Mesenchymal stem cell (in vitro differentiated cells and primary cell): ENCODE results near the gene LSR.
"Not testable (repeated sequence)": the region's sequence is repeated elsewhere in the genome, so short reads cannot be mapped to it uniquely, and the experiment has no call there.

Experiments
- DNase-seq: peaks from one replicate; pipeline ENCODE4 v3.0.0-alpha.2; 2013
- H2AFZ ChIP-seq: one replicate; pipeline ENCODE4 v1.6.1; 2013; ENCODE audit warnings: low read depth, mild to moderate bottlenecking, control low read depth, inconsistent platforms, low read length, moderate library complexity
- H2AK5ac ChIP-seq: 2 replicates; pipeline ENCODE4 v1.6.1; 2013; ENCODE audit warnings: low read length, moderate library complexity, mild to moderate bottlenecking, inconsistent platforms; ENCODE audit not compliant: severe bottlenecking
- H2BK120ac ChIP-seq: one replicate; pipeline ENCODE4 v1.6.1; 2013; ENCODE audit warnings: low read depth, mild to moderate bottlenecking, inconsistent platforms, low read length, moderate library complexity
- H2BK12ac ChIP-seq, 2 experiments: one replicate each; pipeline ENCODE4 v1.6.1; 2013; ENCODE audit warnings: inconsistent platforms in 2 of 2, low read length in 2 of 2, mild to moderate bottlenecking in 2 of 2, moderate library complexity in 2 of 2, control low read depth in 1 of 2
- H2BK15ac ChIP-seq: one replicate; pipeline ENCODE4 v1.6.1; 2013; ENCODE audit warnings: mild to moderate bottlenecking, low read depth, inconsistent platforms; ENCODE audit not compliant: poor library complexity, severe bottlenecking
- H2BK5ac ChIP-seq: 2 replicates; pipeline ENCODE4 v1.6.1; 2013; ENCODE audit warnings: low read depth, mild to moderate bottlenecking, low read length, control low read depth, inconsistent platforms; ENCODE audit not compliant: poor library complexity, severe bottlenecking
- H3K14ac ChIP-seq, 2 experiments: one replicate each; pipeline ENCODE4 v1.6.1; 2013; ENCODE audit warnings: inconsistent platforms in 2 of 2, low read length in 2 of 2, control low read depth in 1 of 2, mild to moderate bottlenecking in 1 of 2, moderate library complexity in 1 of 2
- H3K18ac ChIP-seq, 2 experiments: one replicate each; pipeline ENCODE4 v1.6.1; 2013; ENCODE audit warnings: inconsistent platforms in 2 of 2, low read length in 2 of 2, control low read depth in 1 of 2, low read depth in 1 of 2, mild to moderate bottlenecking in 1 of 2
- H3K23ac ChIP-seq, 2 experiments: one replicate each; pipeline ENCODE4 v1.6.1; 2013; ENCODE audit warnings: inconsistent platforms in 2 of 2, low read length in 2 of 2, mild to moderate bottlenecking in 2 of 2, moderate library complexity in 2 of 2, control low read depth in 1 of 2
- H3K27ac ChIP-seq: 2 replicates; pipeline ENCODE4 v1.5.1; 2013; ENCODE audit warnings: mild to moderate bottlenecking, moderate library complexity, low read length, control low read depth, inconsistent platforms; ENCODE audit not compliant: poor library complexity, severe bottlenecking
- H3K27me3 ChIP-seq, 2 experiments: 2 replicates each; pipeline versions ENCODE4 v1.6.1 to v1.7.0; 2013; ENCODE audit warnings: low read length in 2 of 2, mild to moderate bottlenecking in 2 of 2, moderate library complexity in 2 of 2, control low read depth in 1 of 2, inconsistent platforms in 1 of 2; ENCODE audit not compliant: control insufficient read depth in 1 of 2, insufficient read depth in 1 of 2
- H3K36me3 ChIP-seq, 2 experiments: 2 replicates each; pipeline versions ENCODE4 v1.6.1 to v1.7.0; 2013; ENCODE audit warnings: low read length in 2 of 2, control low read depth in 1 of 2, inconsistent platforms in 1 of 2, low read depth in 1 of 2, mild to moderate bottlenecking in 1 of 2; ENCODE audit not compliant: insufficient read depth in 2 of 2, control insufficient read depth in 1 of 2
- H3K4ac ChIP-seq, 2 experiments: one replicate each; pipeline ENCODE4 v1.6.1; 2013; ENCODE audit warnings: inconsistent platforms in 2 of 2, low read length in 2 of 2, mild to moderate bottlenecking in 2 of 2, moderate library complexity in 2 of 2, control low read depth in 1 of 2, low read depth in 1 of 2
- H3K4me1 ChIP-seq: 2 replicates; pipeline ENCODE4 v1.6.1; 2013; ENCODE audit warnings: low read depth, low read length, control low read depth; ENCODE audit not compliant: control insufficient read depth, insufficient read depth
- H3K4me2 ChIP-seq: 2 replicates; pipeline ENCODE4 v1.6.1; 2013; ENCODE audit warnings: low read length, mild to moderate bottlenecking, inconsistent platforms; ENCODE audit not compliant: poor library complexity, severe bottlenecking
- H3K4me3 ChIP-seq, 2 experiments: 2 replicates each; pipeline versions ENCODE4 v1.5.1 to v1.7.0; 2013; ENCODE audit warnings: low read length in 2 of 2, mild to moderate bottlenecking in 2 of 2, control low read depth in 1 of 2, low read depth in 1 of 2; ENCODE audit not compliant: insufficient read depth in 1 of 2
- H3K79me1 ChIP-seq: replicated peaks from 2 replicates; pipeline ENCODE4 v1.6.1; 2013; ENCODE audit warnings: mild to moderate bottlenecking, control low read depth, low read length, inconsistent platforms; ENCODE audit not compliant: poor library complexity, severe bottlenecking
- H3K9ac ChIP-seq: 2 replicates; pipeline ENCODE4 v1.7.0; 2013; ENCODE audit warnings: mild to moderate bottlenecking, low read length, moderate library complexity
- H3K9me3 ChIP-seq: 2 replicates; pipeline ENCODE4 v1.7.0; 2013; ENCODE audit warnings: mild to moderate bottlenecking, low read length; ENCODE audit not compliant: control insufficient read depth
- H4K8ac ChIP-seq: one replicate; pipeline ENCODE4 v1.6.1; 2013; ENCODE audit warnings: inconsistent platforms, mild to moderate bottlenecking, low read length, moderate library complexity
- H4K91ac ChIP-seq: one replicate; pipeline ENCODE4 v1.6.1; 2013; ENCODE audit warnings: mild to moderate bottlenecking, low read length, inconsistent platforms
- WGBS: methylation state at CpG from one replicate; pipeline ENCODE4 v1.1.7; 2013; ENCODE audit warnings: mixed read lengths; 5-methylcytosine and 5-hydroxymethylcytosine counted together

Gene LSR

GRCh38 chr19:35239597-35239996 lies 9.2 kb upstream of the LSR start:
- not testable (repeated sequence) for H3K4me3 ChIP-seq, H3K23ac ChIP-seq, H3K27ac ChIP-seq, H3K18ac ChIP-seq, H3K9ac ChIP-seq, H3K4me2 ChIP-seq, H2BK12ac ChIP-seq, H3K14ac ChIP-seq, H3K79me1 ChIP-seq, H3K4me1 ChIP-seq, H2BK120ac ChIP-seq, H2AFZ ChIP-seq, H4K8ac ChIP-seq, DNase-seq, H3K4ac ChIP-seq, H2AK5ac ChIP-seq, H4K91ac ChIP-seq, H2BK5ac ChIP-seq, H3K36me3 ChIP-seq, H2BK15ac ChIP-seq
- no CpG with 5 or more reads among the region's 1 CpG for WGBS
- Histone ChIP-seq H3K9me3 (peaks cover 29% of the 10 kb centered on the region), H3K27me3 (peaks cover 0 to 14% of the 10 kb centered on the region in 2 experiments)

GRCh38 chr19:35240327-35240726 lies 8.5 kb upstream of the LSR start:
- H2AFZ ChIP-seq, result no peak overlapping the region
- no peak overlapping the region for H3K27ac ChIP-seq
- H3K18ac ChIP-seq, result no peak overlapping the region
- H2AK5ac ChIP-seq, result no peak overlapping the region
- no peaks in the 10 kb centered on the region for H3K4me1 ChIP-seq
- no peak overlapping the region for H3K14ac ChIP-seq
- H3K23ac ChIP-seq, result no peak overlapping the region
- DNase-seq, result no peak
- H2BK120ac ChIP-seq, result no peak overlapping the region
- no CpG with 5 or more reads among the region's 1 CpG for WGBS
- H3K4me3 ChIP-seq, result no peak overlapping the region
- no peak overlapping the region for H2BK5ac ChIP-seq
- H3K79me1 ChIP-seq, result no peaks in the 10 kb centered on the region
- H3K9me3 ChIP-seq, result peaks cover 30% of the 10 kb centered on the region
- no peak overlapping the region for H3K9ac ChIP-seq
- H2BK12ac ChIP-seq, result no peak overlapping the region
- H3K4me2 ChIP-seq, result no peak overlapping the region
- H4K8ac ChIP-seq, result no peak overlapping the region
- no peak overlapping the region for H3K4ac ChIP-seq
- H2BK15ac ChIP-seq, result no peak overlapping the region
- H3K27me3 ChIP-seq, result peaks cover 0 to 14% of the 10 kb centered on the region in 2 experiments
- H4K91ac ChIP-seq, result no peak overlapping the region
- no peaks in the 10 kb centered on the region for H3K36me3 ChIP-seq

GRCh38 chr19:35241417-35241816 lies 7.4 kb upstream of the LSR start:
- H4K91ac ChIP-seq, result no peak overlapping the region
- no peak overlapping the region for H3K4ac ChIP-seq
- no peaks in the 10 kb centered on the region for H3K79me1 ChIP-seq
- no peak overlapping the region for H3K14ac ChIP-seq
- WGBS, result no CpG with 5 or more reads among the region's 1 CpG
- H3K4me2 ChIP-seq, result no peak overlapping the region
- H3K23ac ChIP-seq, result no peak overlapping the region
- H3K9ac ChIP-seq, result no peak overlapping the region
- no peak overlapping the region for H3K18ac ChIP-seq
- no peak overlapping the region for H2AFZ ChIP-seq
- H3K27me3 ChIP-seq, result peaks cover 0 to 23% of the 10 kb centered on the region in 2 experiments
- H3K4me3 ChIP-seq, result no peak overlapping the region
- no peak overlapping the region for H2BK12ac ChIP-seq
- no peaks in the 10 kb centered on the region for H3K36me3 ChIP-seq
- no peak overlapping the region for H4K8ac ChIP-seq
- H3K4me1 ChIP-seq, result no peaks in the 10 kb centered on the region
- no peak overlapping the region for H2BK15ac ChIP-seq
- DNase-seq, result no peak
- no peak overlapping the region for H2AK5ac ChIP-seq
- no peak overlapping the region for H2BK120ac ChIP-seq
- no peak overlapping the region for H2BK5ac ChIP-seq
- peaks cover 34% of the 10 kb centered on the region for H3K9me3 ChIP-seq
- no peak overlapping the region for H3K27ac ChIP-seq

GRCh38 chr19:35246466-35247092 lies 2.2 kb upstream of the LSR start:
- Histone ChIP-seq H2BK120ac (no peak overlapping the region), H2BK12ac (no peak overlapping the region), H3K36me3 (no peaks in the 10 kb centered on the region), H3K4ac (no peak overlapping the region), H2AFZ (no peak overlapping the region), H3K79me1 (no peaks in the 10 kb centered on the region), H3K4me1 (peaks cover 17% of the 10 kb centered on the region), H3K27me3 (peaks cover 44 to 60% of the 10 kb centered on the region in 2 experiments), H3K4me3 (no peak overlapping the region), H3K23ac (no peak overlapping the region), H3K14ac (no peak overlapping the region), H3K18ac (no peak overlapping the region), H3K4me2 (no peak overlapping the region), H3K9me3 (peaks cover 17% of the 10 kb centered on the region), H3K9ac (no peak overlapping the region), H2BK5ac (no peak overlapping the region), H2BK15ac (no peak overlapping the region), H3K27ac (no peak overlapping the region), H4K8ac (no peak overlapping the region), H2AK5ac (no peak overlapping the region), H4K91ac (no peak overlapping the region)
- 87% methylated on average over 3 of the region's 4 CpGs for WGBS
- DNase-seq, result no peak
